GM19452 (cell line): ENCODE data around the gene CRABP1.

Experiments used
- ATAC-seq: cut with Tn5 transposase; IDR thresholded peaks from one replicate; pipeline ENCODE4 v1.9.1; 2021; ENCODE audit not compliant: unreplicated experiment

Gene CRABP1

DNA sequence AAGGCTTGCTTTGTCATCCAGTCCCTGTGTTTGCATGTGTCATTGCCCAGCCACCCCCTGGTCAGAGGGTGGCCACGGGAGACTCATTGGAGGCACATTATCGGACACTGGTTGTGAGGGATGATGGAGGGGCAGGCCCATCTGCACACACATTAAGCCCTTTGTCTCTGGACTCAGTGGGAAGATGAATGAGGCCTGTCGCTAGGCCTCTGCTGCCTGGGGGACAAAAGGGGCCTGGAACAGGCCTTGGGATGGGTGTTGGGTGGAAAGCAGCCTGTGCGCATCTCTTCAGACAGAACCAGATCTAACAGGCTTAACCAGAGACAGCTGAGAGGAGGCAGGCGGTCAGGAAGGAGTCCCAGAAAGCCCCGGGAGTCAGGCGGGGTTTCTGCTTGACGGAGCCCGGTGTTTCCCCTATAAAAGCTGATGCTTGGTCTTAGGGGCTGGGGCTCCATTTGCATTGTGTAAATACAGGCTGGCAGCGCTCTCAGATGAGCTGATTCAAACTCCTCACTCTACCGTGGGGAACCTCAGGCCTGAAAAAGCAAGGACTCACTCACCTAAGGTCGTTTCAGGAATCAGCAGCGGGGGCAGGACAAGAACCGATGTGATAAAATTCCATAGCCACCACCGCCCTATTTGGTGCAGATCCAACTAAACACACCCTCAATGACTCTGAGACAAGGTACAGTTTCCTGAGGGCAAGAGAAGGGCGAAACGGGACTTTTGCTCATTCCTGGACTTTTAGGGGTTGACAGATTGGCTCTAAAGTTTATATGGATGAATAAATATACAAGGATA, 23.7 kb upstream of the CRABP1 start:
- no peak for ATAC-seq

GRCh38 chr15:78317145-78317836, 22.9 kb upstream of the CRABP1 start:
- ATAC-seq, result no peak

- ATAC-seq, result no peak
These were observed 20.6 kb upstream of the CRABP1 start for GRCh38 chr15:78319588-78319987.

GRCh38 chr15:78320183-78320582, 20.0 kb upstream of the CRABP1 start:
- ATAC-seq, result no peak

DNA sequence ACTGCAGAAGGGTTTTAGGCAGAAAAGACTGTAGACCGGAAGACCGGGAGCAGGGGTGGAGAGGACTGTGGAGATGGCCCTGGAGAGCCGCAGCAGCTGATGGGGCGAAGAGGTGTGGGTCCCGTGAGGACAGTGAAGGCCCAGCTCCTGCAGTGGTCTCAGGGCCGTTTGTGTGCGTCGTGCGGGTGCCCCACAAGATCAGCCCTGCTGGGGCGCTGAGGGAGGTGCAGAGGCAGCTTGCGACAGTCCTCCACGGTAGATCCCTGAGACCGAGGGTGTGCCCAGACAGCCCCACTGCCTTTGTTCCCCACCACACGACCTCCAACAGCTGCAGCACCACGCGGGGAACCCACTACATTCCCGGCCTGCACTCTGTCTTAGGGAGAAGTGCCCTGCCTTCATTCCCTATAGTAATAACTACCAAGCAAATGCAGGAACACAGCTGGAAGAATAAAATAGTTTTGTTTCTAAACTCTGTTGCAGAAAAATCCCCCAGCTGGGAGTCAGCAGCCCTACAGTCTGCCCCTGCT, 19.0 kb upstream of the CRABP1 start:
- no peak for ATAC-seq

DNA sequence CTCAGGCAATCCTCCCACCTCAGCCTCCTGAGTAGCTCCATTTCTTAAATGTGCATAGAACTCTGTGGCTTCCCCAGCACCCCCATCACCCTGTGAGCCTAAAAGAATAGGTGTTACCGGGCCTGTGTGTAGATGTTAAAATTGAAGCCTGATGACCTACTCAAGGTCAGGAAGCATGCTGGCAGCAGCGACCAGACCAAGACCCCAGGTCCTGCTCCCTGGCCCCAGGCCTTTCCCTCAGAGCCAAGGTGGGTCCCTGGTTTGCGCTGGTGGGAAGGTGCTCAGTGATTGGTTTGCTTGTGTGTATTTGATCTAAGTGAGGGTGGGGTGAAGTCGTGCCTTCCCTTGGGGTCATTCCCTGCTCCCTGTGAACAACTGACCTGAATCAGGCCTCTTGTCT, 18.4 kb upstream of the CRABP1 start:
- ATAC-seq, result no peak

- no peak for ATAC-seq
These were observed 17.9 kb upstream of the CRABP1 start for GRCh38 chr15:78322243-78322642.

- ATAC-seq, result no peak
These were observed 17.2 kb upstream of the CRABP1 start for GRCh38 chr15:78322724-78323521.

- no peak for ATAC-seq
These were observed 16.5 kb upstream of the CRABP1 start for GRCh38 chr15:78323693-78324092.

DNA sequence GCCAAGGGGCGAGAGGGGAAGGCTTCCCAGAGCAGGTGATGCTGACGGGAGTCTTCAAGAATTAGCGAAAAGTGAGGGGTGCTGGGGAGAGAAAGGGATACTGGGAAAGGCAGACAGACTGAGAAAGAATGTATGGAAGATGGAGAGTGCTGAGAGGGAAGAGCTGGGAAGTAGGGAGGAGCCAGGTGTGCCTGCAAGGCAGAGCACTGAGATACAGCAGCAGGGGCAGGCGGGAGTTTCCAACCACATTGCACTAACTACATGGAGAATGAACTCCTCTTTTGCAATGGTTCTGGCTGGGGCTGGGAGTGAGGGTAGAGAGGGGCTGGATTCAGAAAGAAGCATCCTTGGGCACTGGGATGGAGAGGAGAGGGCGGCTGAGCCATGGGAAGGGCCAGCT, 16.0 kb upstream of the CRABP1 start:
- ATAC-seq, result no peak

GRCh38 chr15:78325092-78325843, 14.9 kb upstream of the CRABP1 start:
- no peak for ATAC-seq

GRCh38 chr15:78327466-78327865, 12.7 kb upstream of the CRABP1 start:
- ATAC-seq, result no peak

DNA sequence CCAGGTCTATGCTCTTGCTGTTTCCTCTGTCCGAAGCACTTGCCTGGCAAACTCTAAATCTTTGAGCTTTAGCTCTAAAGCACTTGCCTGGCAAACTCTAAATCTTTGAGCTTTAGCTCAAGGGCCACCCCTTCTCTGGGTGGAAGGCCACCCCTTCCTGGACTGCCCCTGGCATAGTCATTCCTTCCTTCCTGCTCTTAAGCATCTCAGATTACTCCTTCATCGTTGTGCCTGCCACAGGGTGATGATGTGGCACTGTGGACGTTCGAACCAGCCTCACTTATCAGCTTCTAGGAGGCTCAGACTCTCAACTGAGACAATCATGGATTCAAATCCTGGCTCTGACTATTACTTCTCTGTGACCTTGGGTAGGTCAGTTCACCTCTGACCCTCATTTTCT, 10.5 kb upstream of the CRABP1 start:
- no peak for ATAC-seq

- no peak for ATAC-seq
These were observed 5.3 kb upstream of the CRABP1 start for GRCh38 chr15:78334845-78335244.

- ATAC-seq, result no peak
These were observed 4.2 kb upstream of the CRABP1 start for GRCh38 chr15:78335985-78336384.

DNA sequence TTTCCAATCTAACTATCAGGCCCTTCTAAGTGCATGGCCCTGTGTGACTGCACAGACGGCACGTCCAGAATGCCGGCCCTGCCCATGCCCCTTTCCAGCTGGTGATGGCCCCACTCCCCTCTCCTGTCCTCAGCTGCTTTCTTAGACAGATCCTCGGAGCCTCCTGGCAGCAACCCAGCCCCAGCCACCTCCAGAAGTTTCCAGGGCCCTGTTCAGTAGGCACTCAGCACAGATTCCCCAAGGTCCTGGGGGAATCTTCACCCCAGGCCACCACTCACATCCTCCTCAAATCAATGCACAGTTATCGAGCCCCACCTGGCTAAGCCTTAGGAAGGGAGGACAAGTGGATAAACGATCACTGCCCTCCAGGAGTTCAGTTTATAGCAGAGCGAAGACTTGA, 1.4 kb upstream of the CRABP1 start:
- no peak for ATAC-seq

GRCh38 chr15:78339559-78339958, 594 bp upstream of the CRABP1 start:
- no peak for ATAC-seq

DNA sequence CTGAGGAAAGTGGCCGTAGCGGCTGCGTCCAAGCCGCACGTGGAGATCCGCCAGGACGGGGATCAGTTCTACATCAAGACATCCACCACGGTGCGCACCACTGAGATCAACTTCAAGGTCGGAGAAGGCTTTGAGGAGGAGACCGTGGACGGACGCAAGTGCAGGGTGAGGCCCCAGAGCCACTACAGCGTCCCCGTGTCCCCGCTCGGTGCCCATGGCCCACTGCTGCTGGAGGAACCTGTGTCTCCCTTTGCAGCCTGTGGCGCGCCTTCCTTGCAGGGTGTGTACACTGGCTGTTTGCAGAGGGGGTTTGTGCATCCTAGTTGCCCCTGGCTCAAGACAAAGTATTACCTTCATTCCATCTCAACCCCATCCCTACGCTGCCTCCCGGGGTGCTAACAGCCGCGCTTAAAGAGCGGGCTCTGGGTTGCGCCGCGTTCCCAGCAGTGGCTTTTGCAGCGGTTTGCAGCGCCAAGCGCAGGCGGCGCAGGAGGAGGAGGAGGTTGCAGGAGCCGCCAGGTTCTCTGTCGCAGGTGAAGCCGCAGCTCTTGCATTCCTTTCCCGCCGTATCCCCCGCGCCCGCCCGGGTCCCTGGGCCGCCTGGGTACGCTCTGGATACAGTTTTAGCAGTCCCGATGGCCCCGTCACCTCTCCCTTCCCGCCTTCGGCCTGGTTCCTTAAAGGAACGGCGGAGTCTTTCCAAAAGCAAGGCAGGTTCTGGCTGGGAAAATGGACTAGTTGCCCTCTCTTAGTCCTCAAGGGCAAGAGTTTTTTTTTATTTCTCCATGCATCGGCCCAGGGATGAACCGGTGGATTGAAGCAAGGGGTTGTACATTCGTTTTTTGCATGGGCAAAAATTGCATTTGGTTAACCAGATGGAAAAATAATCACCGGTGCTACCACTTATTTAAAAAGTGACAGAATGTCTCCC, 1.2 kb downstream of the CRABP1 start:
- no peak for ATAC-seq

DNA sequence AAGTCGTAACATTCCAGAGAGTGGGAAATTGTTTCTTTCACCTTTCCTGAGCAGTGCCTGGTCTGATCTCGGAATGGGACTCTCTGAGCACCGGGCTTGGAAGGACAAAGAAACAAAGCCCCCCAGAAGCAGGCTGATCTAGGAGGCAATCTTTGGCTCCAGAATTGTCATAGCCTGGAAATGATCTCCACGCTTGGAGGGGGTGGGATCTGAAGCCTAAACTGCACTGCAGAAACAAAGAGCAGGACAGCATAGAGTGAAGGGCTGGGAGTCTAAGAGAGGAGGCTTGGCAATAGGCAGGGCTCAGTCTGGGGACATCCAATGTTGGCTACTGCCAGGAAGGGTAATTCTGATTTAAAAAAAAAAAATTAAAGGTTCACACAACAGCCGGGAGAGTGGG, 1.9 kb downstream of the CRABP1 start:
- no peak for ATAC-seq
